LoVo (cell line): Measurements from ENCODE around the gene C3orf18.

Experiments
- DNase-seq: peaks from one replicate; pipeline ENCODE4 v3.0.0-alpha.2; 2016; ENCODE audit warnings: low spot score

C3orf18 gene

GRCh38 chr3:50551054-50551659 is 16.4 kb downstream of the C3orf18 start:
- no peak for DNase-seq

- DNase-seq = peak; percentile 35
Observed at GRCh38 chr3:50550079-50550736, 17.3 kb downstream of the C3orf18 start.

- no peak for DNase-seq
Observed at GRCh38 chr3:50549226-50549625, 18.3 kb downstream of the C3orf18 start.

GRCh38 chr3:50545781-50546180 is 21.8 kb downstream of the C3orf18 start:
- DNase-seq = no peak

- DNase-seq = peak; percentile 63
Observed at GRCh38 chr3:50542177-50543034, 25.1 kb downstream of the C3orf18 start.

GRCh38 chr3:50539356-50540286 is 27.9 kb downstream of the C3orf18 start:
- no peak for DNase-seq

- no peak for DNase-seq
Observed at GRCh38 chr3:50537421-50538129, 30.0 kb downstream of the C3orf18 start.

- DNase-seq = no peak
Observed at GRCh38 chr3:50536471-50537180, 30.9 kb downstream of the C3orf18 start.

GRCh38 chr3:50534681-50535330 is 32.7 kb downstream of the C3orf18 start:
- no peak for DNase-seq

GRCh38 chr3:50533807-50534461 is 33.6 kb downstream of the C3orf18 start:
- no peak for DNase-seq

- no peak for DNase-seq
Observed at GRCh38 chr3:50533316-50533715, 34.2 kb downstream of the C3orf18 start.

- DNase-seq = no peak
Observed at GRCh38 chr3:50532062-50532705, 35.4 kb downstream of the C3orf18 start.

- no peak for DNase-seq
Observed at GRCh38 chr3:50531201-50531600, 36.3 kb downstream of the C3orf18 start.

GRCh38 chr3:50530001-50530970 is 37.3 kb downstream of the C3orf18 start:
- DNase-seq = no peak

GRCh38 chr3:50525987-50526386 is 41.6 kb downstream of the C3orf18 start:
- DNase-seq = peak; percentile 27

GRCh38 chr3:50525191-50525910 is 42.2 kb downstream of the C3orf18 start:
- no peak for DNase-seq

- no peak for DNase-seq
Observed at GRCh38 chr3:50524746-50525145, 42.8 kb downstream of the C3orf18 start.
